ENCODE measurements around the gene HK3.

HK3 gene

DNA sequence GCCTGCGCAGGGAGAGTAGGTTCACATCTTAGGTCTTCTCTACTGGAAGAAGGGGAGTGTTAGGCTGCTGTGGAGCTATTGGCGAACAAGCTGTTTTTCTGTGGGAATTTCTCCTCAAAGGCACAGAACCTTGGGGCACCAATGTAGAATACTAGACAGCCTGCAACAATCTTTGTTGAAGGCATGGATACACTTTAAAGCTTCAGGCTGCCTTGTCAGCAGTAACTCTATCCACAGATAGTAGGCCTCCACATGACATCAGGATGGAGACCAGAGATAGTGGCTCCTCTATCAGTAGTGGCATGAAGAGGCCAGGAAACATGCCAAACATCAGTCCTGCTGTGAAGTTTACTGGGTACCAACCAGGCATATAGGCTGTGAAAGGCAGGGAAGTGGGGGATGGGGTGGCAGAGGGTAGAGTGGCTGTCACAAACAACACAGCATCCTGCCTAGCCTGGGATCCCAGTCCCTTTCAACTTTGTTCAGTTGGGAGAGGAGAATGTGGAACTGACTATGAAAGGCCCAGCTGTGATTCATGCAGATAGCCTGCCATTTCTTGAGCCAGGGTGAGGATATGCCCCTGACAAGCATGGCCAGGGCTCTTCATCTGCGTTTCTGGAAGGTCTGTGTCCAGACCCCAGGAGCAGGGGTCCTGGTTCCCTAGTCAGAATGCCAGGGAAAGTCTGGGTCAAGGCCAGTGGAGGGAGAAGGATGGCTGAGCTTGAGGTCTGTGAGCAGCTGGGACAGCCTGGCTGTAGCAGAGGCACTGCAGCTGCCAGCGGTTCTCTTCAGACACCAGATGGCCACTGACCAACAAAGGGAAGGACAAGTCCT is 1.0 kb upstream of the HK3 start:
- Histone ChIP-seq H3K9me3 (no peaks in the 10 kb centered on the region), H3K4me3 (ENCODE audit: low read depth in 1 of 2, low read length in 1 of 2) (peak overlapping the region; percentile 72 to 87), H3K36me3 (peaks cover 21% of the 10 kb centered on the region), H3K4me1 (ENCODE audit: control insufficient read depth in 1 of 2, insufficient read depth in 1 of 2, low read depth in 1 of 2, low read length in 1 of 2) (peaks cover 89 to 90% of the 10 kb centered on the region in 2 experiments), H3K27ac (peak overlapping the region; percentile 88), H3K27me3 (no peaks in the 10 kb centered on the region)
- TF ChIP-seq, protein P1, sequence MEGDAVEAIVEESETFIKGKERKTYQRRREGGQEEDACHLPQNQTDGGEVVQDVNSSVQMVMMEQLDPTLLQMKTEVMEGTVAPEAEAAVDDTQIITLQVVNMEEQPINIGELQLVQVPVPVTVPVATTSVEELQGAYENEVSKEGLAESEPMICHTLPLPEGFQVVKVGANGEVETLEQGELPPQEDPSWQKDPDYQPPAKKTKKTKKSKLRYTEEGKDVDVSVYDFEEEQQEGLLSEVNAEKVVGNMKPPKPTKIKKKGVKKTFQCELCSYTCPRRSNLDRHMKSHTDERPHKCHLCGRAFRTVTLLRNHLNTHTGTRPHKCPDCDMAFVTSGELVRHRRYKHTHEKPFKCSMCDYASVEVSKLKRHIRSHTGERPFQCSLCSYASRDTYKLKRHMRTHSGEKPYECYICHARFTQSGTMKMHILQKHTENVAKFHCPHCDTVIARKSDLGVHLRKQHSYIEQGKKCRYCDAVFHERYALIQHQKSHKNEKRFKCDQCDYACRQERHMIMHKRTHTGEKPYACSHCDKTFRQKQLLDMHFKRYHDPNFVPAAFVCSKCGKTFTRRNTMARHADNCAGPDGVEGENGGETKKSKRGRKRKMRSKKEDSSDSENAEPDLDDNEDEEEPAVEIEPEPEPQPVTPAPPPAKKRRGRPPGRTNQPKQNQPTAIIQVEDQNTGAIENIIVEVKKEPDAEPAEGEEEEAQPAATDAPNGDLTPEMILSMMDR (IDR thresholded peaks at IDR 0.05), result no peak

DNA sequence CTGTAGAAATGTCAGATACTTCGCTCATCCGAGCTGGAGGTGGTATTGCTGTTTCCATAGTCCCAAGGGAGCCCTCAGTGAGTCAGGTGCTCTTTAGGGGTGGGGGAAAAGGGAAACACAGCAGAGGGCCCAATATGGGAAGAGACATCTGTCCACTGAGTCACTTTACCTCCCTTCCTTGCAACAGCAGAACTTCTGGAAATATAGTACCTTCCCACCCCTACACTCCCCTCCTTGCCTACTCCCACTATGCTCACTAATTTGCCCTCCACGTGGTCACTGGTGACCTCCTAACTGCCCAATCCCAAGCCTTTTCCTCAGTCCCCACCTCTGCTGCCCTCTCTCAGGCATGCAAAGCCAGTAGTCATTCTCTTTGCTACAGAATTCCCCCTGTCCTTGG is 1.9 kb downstream of the HK3 start:
- Histone ChIP-seq H3K9me3 (no peaks in the 10 kb centered on the region), H3K36me3 (peaks cover 20% of the 10 kb centered on the region), H3K27ac (peak overlapping the region; percentile 88), H3K4me3 (ENCODE audit: low read depth in 1 of 2, low read length in 1 of 2) (peak overlapping the region; percentile 72 to 87), H3K4me1 (ENCODE audit: control insufficient read depth in 1 of 2, insufficient read depth in 1 of 2, low read depth in 1 of 2, low read length in 1 of 2) (peaks cover 98 to 100% of the 10 kb centered on the region in 2 experiments), H3K27me3 (no peaks in the 10 kb centered on the region)
- TF ChIP-seq, protein P1 (IDR thresholded peaks at IDR 0.05), result no peak

DNA sequence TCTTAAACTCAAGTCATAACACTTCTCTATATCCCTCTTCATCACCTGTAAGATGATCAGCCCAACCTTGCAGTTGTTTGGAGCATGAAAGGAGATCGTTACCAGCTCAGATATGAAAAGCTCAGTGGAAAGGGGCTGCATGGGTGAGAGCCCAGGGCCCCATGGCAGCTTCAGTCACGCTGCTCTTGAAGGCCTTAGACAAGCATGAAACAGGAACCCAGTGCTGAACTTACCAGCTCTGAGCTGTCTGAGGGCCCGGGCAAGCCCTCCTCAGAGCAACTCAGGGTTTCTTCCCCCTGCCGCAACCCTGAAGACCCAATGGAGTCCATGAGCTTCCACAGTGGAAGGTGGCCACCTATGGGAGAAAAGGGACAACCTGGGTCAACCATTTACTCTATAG is 3.3 kb downstream of the HK3 start:
- H3K9me3 ChIP-seq, result no peaks in the 10 kb centered on the region
- TF ChIP-seq, protein P1 (IDR thresholded peaks at IDR 0.05), result no peak
- peak overlapping the region; percentile 72 to 87 for H3K4me3 ChIP-seq (ENCODE audit: low read depth in 1 of 2, low read length in 1 of 2)
- H3K27me3 ChIP-seq, result no peaks in the 10 kb centered on the region
- peaks cover 98 to 100% of the 10 kb centered on the region in 2 experiments for H3K4me1 ChIP-seq (ENCODE audit: control insufficient read depth in 1 of 2, insufficient read depth in 1 of 2, low read depth in 1 of 2, low read length in 1 of 2)
- H3K36me3 ChIP-seq, result peaks cover 31% of the 10 kb centered on the region
- H3K27ac ChIP-seq, result peak overlapping the region; percentile 88

DNA sequence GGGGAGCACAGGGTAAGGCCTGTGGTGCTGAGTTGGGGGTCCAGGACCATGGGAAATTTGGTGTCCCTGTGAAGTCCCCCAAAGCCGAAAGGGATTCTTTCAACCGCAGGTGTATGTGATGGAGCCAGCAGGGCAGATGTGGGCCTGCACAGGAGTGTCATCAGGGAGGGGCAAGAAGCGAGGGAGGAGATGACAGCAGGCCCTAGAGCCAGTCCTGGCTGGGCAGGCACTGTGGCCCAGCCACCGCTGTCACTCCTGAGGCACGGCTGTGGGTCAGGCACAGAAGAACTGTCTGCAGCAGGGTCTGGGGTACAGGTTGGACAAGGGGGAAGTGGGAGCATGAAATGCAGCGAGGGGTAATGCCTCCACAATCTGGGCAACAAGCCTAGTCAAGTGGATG is 4.8 kb downstream of the HK3 start:
- Histone ChIP-seq H3K27ac (peak overlapping the region; percentile 88), H3K9me3 (no peaks in the 10 kb centered on the region), H3K4me3 (ENCODE audit: low read depth in 1 of 2, low read length in 1 of 2) (peak overlapping the region; percentile 29 to 33), H3K4me1 (ENCODE audit: control insufficient read depth in 1 of 2, insufficient read depth in 1 of 2, low read depth in 1 of 2, low read length in 1 of 2) (peaks cover 88% of the 10 kb centered on the region in 2 experiments), H3K36me3 (peaks cover 46% of the 10 kb centered on the region), H3K27me3 (no peaks in the 10 kb centered on the region)
- TF ChIP-seq, protein P1 (IDR thresholded peaks at IDR 0.05), result no peak

DNA sequence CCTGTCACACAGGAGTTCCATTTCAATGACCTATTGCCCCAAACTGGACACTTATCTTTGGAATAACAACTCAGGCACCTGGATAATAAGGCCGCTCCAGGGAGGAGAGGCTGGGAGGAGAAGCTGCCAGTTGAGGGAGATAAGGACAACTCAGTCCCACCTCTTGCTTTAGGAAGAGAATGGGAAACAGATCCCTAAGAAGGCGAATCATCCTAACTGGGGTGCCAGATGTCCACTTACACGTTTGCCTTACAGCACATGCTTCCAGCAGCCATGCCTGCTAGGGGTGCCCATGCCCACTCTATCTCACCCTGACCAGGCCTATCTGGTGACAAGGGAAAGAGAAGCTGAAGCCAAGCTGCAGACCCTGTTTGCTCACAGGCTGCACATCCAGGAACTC is 6.5 kb downstream of the HK3 start:
- peaks cover 71% of the 10 kb centered on the region in 2 experiments for H3K4me1 ChIP-seq (ENCODE audit: control insufficient read depth in 1 of 2, insufficient read depth in 1 of 2, low read depth in 1 of 2, low read length in 1 of 2)
- peak overlapping the region; percentile 88 for H3K27ac ChIP-seq
- no peaks in the 10 kb centered on the region for H3K27me3 ChIP-seq
- H3K36me3 ChIP-seq, result peaks cover 63% of the 10 kb centered on the region
- TF ChIP-seq, protein P1 (IDR thresholded peaks at IDR 0.05), result no peak
- no peak overlapping the region for H3K4me3 ChIP-seq (ENCODE audit: low read depth in 1 of 2, low read length in 1 of 2)
- H3K9me3 ChIP-seq, result no peaks in the 10 kb centered on the region
